AG10803 (cell line): ENCODE data around the gene NCAM2.

Experiments
- DNase-seq: peaks from one replicate; pipeline ENCODE4 v3.0.0; 2010; ENCODE audit warnings: low read depth
- H3K4me3 ChIP-seq: 2 replicates; pipeline ENCODE4 v1.5.1; 2011; ENCODE audit warnings: mild to moderate bottlenecking, low read length, control low read depth
- TF ChIP-seq, protein P1 (sequence below): conservative IDR thresholded peaks from 2 replicates; pipeline ENCODE4 v1.5.1; 2011; ENCODE audit warnings: mild to moderate bottlenecking, low read length, control low read depth, inconsistent platforms

The NCAM2 gene

DNA sequence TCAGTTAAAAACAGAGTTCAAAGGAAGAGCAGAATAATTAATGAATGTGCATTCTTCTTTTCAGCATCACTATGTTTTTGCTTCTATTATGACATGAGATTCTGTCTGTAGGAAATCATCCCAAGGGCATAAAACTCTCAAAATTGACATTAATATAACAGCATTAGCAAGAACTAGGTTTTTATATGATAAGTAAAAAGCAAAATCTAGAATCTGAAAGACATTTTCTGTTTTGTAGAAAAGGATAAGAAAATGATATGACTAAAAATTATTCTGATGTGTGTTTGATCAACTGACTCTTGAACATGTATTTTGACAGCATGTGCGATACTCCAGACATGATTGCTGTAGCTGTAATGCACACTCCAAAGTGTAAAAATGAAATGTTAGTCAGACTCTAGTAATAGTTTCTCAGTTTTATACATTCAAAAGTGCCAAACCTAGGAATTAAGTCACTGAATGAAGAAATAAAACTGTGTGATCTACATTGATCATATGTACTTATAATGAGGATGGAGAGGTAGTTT, 197.3 kb downstream of the NCAM2 start:
- no peak overlapping the region for H3K4me3 ChIP-seq
- TF ChIP-seq, protein P1, sequence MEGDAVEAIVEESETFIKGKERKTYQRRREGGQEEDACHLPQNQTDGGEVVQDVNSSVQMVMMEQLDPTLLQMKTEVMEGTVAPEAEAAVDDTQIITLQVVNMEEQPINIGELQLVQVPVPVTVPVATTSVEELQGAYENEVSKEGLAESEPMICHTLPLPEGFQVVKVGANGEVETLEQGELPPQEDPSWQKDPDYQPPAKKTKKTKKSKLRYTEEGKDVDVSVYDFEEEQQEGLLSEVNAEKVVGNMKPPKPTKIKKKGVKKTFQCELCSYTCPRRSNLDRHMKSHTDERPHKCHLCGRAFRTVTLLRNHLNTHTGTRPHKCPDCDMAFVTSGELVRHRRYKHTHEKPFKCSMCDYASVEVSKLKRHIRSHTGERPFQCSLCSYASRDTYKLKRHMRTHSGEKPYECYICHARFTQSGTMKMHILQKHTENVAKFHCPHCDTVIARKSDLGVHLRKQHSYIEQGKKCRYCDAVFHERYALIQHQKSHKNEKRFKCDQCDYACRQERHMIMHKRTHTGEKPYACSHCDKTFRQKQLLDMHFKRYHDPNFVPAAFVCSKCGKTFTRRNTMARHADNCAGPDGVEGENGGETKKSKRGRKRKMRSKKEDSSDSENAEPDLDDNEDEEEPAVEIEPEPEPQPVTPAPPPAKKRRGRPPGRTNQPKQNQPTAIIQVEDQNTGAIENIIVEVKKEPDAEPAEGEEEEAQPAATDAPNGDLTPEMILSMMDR: no peak
- no peak for DNase-seq

GRCh38 chr21:21196087-21196486, 197.9 kb downstream of the NCAM2 start:
- no peak overlapping the region for H3K4me3 ChIP-seq
- no peak for DNase-seq
- TF ChIP-seq, protein P1: no peak

GRCh38 chr21:21196848-21197247, 198.6 kb downstream of the NCAM2 start:
- no peak for DNase-seq
- TF ChIP-seq, protein P1: no peak
- H3K4me3 ChIP-seq: no peak overlapping the region

DNA sequence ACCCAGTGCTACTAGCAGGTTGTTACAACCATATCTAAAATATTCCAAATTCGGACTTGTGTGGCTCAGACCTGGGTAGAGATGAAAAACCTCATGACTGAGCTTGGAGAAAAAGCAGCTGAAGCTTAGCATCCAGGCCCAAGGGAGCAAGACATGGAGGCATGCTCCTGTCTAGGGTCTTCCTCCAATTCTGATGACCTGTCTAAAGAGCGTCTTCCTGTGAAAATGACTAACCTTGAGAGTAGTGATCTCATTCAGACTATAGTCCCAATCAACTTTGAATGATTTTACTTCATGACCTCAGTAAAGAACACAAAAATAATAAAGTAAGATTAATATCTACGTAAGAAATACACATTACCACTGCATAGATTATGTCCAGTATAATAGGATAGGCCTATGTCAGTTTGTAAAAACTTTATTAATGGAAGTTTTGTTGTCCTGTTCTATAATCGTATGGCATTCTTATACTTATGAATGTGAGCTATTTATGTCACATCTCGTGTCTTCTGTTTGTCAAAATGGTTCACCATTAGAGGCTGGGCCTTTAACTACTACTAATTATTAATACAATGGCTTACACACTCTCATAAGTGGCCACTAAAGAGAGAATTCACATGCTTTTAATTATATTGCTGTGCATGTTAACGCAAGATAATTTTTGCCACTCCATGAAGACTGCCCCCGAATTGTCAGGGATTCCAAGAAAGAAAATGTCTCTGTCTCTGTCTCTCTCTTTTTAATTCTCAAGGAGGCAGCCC, 201.3 kb downstream of the NCAM2 start:
- DNase-seq: no peak
- no peak overlapping the region for H3K4me3 ChIP-seq
- TF ChIP-seq, protein P1: no peak

DNA sequence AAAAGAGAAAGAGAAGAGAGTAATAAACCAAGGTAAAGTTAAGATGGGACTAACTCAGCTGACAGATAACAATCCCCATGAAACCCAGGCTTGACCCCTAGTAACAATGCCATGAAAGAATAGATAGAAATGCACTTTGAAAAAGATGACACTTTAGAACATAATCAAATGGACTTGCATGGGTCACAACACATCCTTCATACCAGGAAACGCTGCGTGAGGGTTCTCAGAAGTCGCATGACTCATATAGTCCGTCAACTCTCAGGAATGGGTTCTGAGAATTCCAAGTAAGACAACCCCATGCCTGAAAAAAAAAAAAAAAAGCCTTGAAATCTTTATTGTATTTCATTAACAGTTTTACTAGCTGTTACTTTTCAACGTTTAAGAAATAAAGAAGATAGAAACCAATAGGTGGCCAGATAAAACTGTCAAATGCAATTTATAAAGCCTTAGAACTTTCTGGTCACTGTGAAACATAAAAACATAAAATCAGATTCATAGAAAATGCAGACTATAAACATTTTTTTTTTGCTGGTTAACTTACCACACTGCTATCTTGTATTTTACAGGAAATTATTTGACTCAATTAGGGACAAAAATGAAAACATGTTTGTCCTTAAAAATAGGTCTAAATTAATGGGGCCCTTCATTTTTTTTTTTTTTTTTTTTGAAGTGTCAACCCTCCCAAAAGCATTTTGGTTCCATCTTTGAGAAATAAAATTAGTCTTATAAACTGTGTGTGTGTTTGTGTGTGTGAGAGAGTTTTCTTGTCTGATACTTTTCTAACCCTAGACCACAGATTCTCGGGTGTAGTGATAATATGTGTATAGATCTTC, 202.1 kb downstream of the NCAM2 start:
- DNase-seq: peak; percentile 99
- TF ChIP-seq, protein P1: no peak
- H3K4me3 ChIP-seq: peak overlapping the region; percentile 41

GRCh38 chr21:21200939-21201615, 202.9 kb downstream of the NCAM2 start:
- TF ChIP-seq, protein P1: no peak
- peak; percentile 27 for DNase-seq
- H3K4me3 ChIP-seq: peak overlapping the region; percentile 41
